K562 (cell line): ENCODE results near the gene TXN2. TPM values are rescaled to one million over a fixed set of nuclear protein-coding genes. Genes with fewer than 3 reads are reported as not detected.

Source experiments
- ATF7 ChIP-seq: fragments of 450-650 bp; IDR thresholded peaks from 2 replicates; pipeline ENCODE4 v1.7.1; 2014; ENCODE audit warnings: mild to moderate bottlenecking, moderate library complexity
- CBFA2T2 ChIP-seq: fragments of 450-650 bp; conservative IDR thresholded peaks from 2 replicates; pipeline ENCODE4 v1.6.1; 2017; ENCODE audit warnings: mild to moderate bottlenecking
- ELF1 ChIP-seq: fragments of 200-800 bp; sonication (Bioruptor generic); IDR thresholded peaks from 2 replicates; pipeline ENCODE4 v1.6.1; 2016; ENCODE audit warnings: missing genetic modification characterization, missing compliant biosample characterization
- HNRNPL ChIP-seq: fragments of 200-400 bp; formaldehyde crosslinking; IDR thresholded peaks from 2 replicates; pipeline ENCODE4 v1.6.1; 2017; ENCODE audit warnings: low read depth, mild to moderate bottlenecking, low read length
- MBD1 ChIP-seq: fragments of 250-450 bp; sonication (Bioruptor Pico); IDR thresholded peaks from 2 replicates; pipeline ENCODE4 v1.8.0; 2022; ENCODE audit warnings: inconsistent platforms
- MYNN ChIP-seq, 2 experiments: sonication (generic); formaldehyde crosslinking in 1 of 2; IDR thresholded peaks; 2 replicates each; pipeline versions ENCODE4 v1.5.0 to v1.6.1; 2016 to 2020; ENCODE audit warnings: antibody characterized with exemption in 1 of 2, missing genetic modification reagents in 1 of 2
- NKRF ChIP-seq: fragments of 450-650 bp; IDR thresholded peaks from 2 replicates; pipeline ENCODE4 v1.6.1; 2016; ENCODE audit warnings: borderline replicate concordance
- POLR2AphosphoS5 ChIP-seq: IDR thresholded peaks from 2 replicates; pipeline ENCODE4 v1.6.1; 2011; ENCODE audit warnings: mild to moderate bottlenecking, low read depth, low read length, moderate library complexity; ENCODE audit not compliant: control insufficient read depth, insufficient read depth
- POLR2G ChIP-seq: fragments of 200-400 bp; formaldehyde crosslinking; IDR thresholded peaks from 2 replicates; pipeline ENCODE4 v1.6.1; 2017; ENCODE audit warnings: low read depth, mild to moderate bottlenecking, antibody characterized with exemption, low read length, moderate library complexity
- RBFOX2 ChIP-seq: fragments of 200-400 bp; formaldehyde crosslinking; IDR thresholded peaks from 2 replicates; pipeline ENCODE4 v1.6.1; 2017; ENCODE audit warnings: low read depth, mild to moderate bottlenecking, low read length, moderate library complexity
- RNF2 ChIP-seq: sonication (generic); IDR thresholded peaks from 2 replicates; pipeline ENCODE4 v1.6.1; 2016
- THRB ChIP-seq: fragments of 450-650 bp; formaldehyde crosslinking; conservative IDR thresholded peaks from 2 replicates; pipeline ENCODE4 v1.4.0; 2022; ENCODE audit warnings: mild to moderate bottlenecking, missing genetic modification characterization
- ZHX1 ChIP-seq: fragments of 150-350 bp; conservative IDR thresholded peaks from 2 replicates; pipeline ENCODE4 v1.6.1; 2014; ENCODE audit warnings: low read length
- ZNF274 ChIP-seq: IDR thresholded peaks from 2 replicates; pipeline ENCODE4 v1.6.1; 2011; ENCODE audit warnings: low read depth, mild to moderate bottlenecking, low read length, moderate library complexity, borderline replicate concordance
- ZNF830 ChIP-seq: fragments of 250-450 bp; sonication (Bioruptor Pico); IDR thresholded peaks from 2 replicates; pipeline ENCODE4 v1.5.0; 2021; ENCODE audit warnings: mild to moderate bottlenecking
- polyA plus RNA-seq, 8 experiments: library from polyadenylated mRNA; depleted of rRNA in 4 of 8; stranded (reverse) in 5 of 8; unstranded in 3 of 8; fragments of >200 nt; fragmentation: Nextera tagmentation in 2 of 8; fragmentation: Illumina TruSeq in 1 of 8; extraction: Ambion mirVana in 2 of 8; extraction: Trizol in 1 of 8; gene quantifications; 2 replicates each; pipeline versions ENCODE4 v1.2.1 to v1.2.3, GENCODE V29; 2011 to 2014; ENCODE audit warnings: inconsistent platforms in 1 of 8, missing spikeins in 1 of 8
- total RNA-seq, 7 experiments: library from RNA; depleted of rRNA in 6 of 7; stranded (reverse); fragments of >200 nt in 6 of 7; fragmentation: Illumina TruSeq in 2 of 7; extraction: Trizol in 2 of 7; gene quantifications; 2 replicates each; pipeline versions ENCODE4 v1.2.1 to v1.2.3, GENCODE V29; 2011 to 2021; ENCODE audit warnings: low replicate concordance in 1 of 7

TXN2 gene
- total and polyA plus RNA-seq, 9 of the 15 experiments (the other 6 are each of a cell fraction or from before 2014, with no cell fraction given) = 48.5 to 399 (median 118) TPM

- TF ChIP-seq THRB (CRISPR knock-in tag) (no peak), CBFA2T2 (no peak), ZNF830 (CRISPR knock-in tag) (no peak), RNF2 (no peak), ELF1 (no peak), POLR2AphosphoS5 (no peak), POLR2G (peak; percentile 61), MBD1 (CRISPR knock-in tag) (no peak), ZHX1 (no peak), HNRNPL (no peak), ZNF274 (no peak), RBFOX2 (peak; percentile 45; the same call in 1 of the 2 replicates), MYNN (IDR thresholded peaks at IDR 0.05) (no peak), MYNN (CRISPR knock-in tag; IDR thresholded peaks at IDR 0.05) (no peak), NKRF (no peak), ATF7 (0 out of 2 replicates have a peak, but pooled peaks have one; percentile 15)
Measured at GRCh38 chr22:36465232-36466021, 16.0 kb downstream of the TXN2 start (continued).
